ENCODE measurements around the gene USP31. TPM values are rescaled to one million over a fixed set of nuclear protein-coding genes. Genes with fewer than 3 reads are reported as not detected.

Gene USP31
- total RNA-seq, 1 experiment from 2014 or later: 11.3 TPM

- no peaks in the 10 kb centered on the region for H3K36me3 ChIP-seq (ENCODE audit: control insufficient read depth, insufficient read depth, low read length)
- peaks cover 14% of the 10 kb centered on the region for H3K27me3 Mint-ChIP-seq (ENCODE audit: insufficient read depth, unreplicated experiment)
- H3K36me3 Mint-ChIP-seq (ENCODE audit: insufficient read depth, unreplicated experiment): no peaks in the 10 kb centered on the region
- H3K27me3 ChIP-seq (replicated peaks; ENCODE audit: control insufficient read depth, insufficient read depth, low read length): no peaks in the 10 kb centered on the region
- H3K9me3 ChIP-seq: no peaks in the 10 kb centered on the region
- H3K4me3 Mint-ChIP-seq (ENCODE audit: unreplicated experiment): no peak overlapping the region
- ChIA-PET CTCF (no interaction called here), POLR2A (no interaction called here)
- no peak overlapping the region for H3K4me3 ChIP-seq (ENCODE audit: low read depth, low read length)
- no TSS peak for BruUV-seq (replicated peaks)
- no peak for TF ChIP-seq CTCF (IDR thresholded peaks at IDR 0.05; ENCODE audit: insufficient read depth in 1 of 2, low read depth in 1 of 2, low read length in 1 of 2, severe bottlenecking in 1 of 2, unreplicated experiment in 1 of 2)
- no peaks in the 10 kb centered on the region for H3K4me1 Mint-ChIP-seq (ENCODE audit: low read depth, unreplicated experiment)
- H3K9me3 Mint-ChIP-seq (ENCODE audit: unreplicated experiment): no peaks in the 10 kb centered on the region
- no peak overlapping the region for H3K27ac Mint-ChIP-seq (ENCODE audit: unreplicated experiment)
- intact Hi-C loops (cut with micrococcal nuclease; ENCODE audit: unreplicated experiment): no loop called here
- DNase-seq: no peak
- H3K4me1 ChIP-seq: no peaks in the 10 kb centered on the region
Observed at GRCh38 chr16:23163921-23164320, 14.7 kb upstream of the USP31 start.

GRCh38 chr16:23160574-23160973 lies 11.3 kb upstream of the USP31 start:
- H3K4me3 Mint-ChIP-seq (ENCODE audit: unreplicated experiment): no peak overlapping the region
- Histone ChIP-seq H3K27me3 (replicated peaks; ENCODE audit: control insufficient read depth, insufficient read depth, low read length) (no peaks in the 10 kb centered on the region), H3K4me3 (ENCODE audit: low read depth, low read length) (no peak overlapping the region), H3K36me3 (ENCODE audit: control insufficient read depth, insufficient read depth, low read length) (no peaks in the 10 kb centered on the region), H3K9me3 (no peaks in the 10 kb centered on the region), H3K4me1 (no peaks in the 10 kb centered on the region)
- H3K9me3 Mint-ChIP-seq (ENCODE audit: unreplicated experiment): no peaks in the 10 kb centered on the region
- no peaks in the 10 kb centered on the region for H3K36me3 Mint-ChIP-seq (ENCODE audit: insufficient read depth, unreplicated experiment)
- no peak for TF ChIP-seq CTCF (IDR thresholded peaks at IDR 0.05; ENCODE audit: insufficient read depth in 1 of 2, low read depth in 1 of 2, low read length in 1 of 2, severe bottlenecking in 1 of 2, unreplicated experiment in 1 of 2)
- intact Hi-C loops (cut with micrococcal nuclease; ENCODE audit: unreplicated experiment): no loop called here
- DNase-seq: no peak
- ChIA-PET POLR2A (no interaction called here), CTCF (no interaction called here)
- no peaks in the 10 kb centered on the region for H3K4me1 Mint-ChIP-seq (ENCODE audit: low read depth, unreplicated experiment)
- H3K27me3 Mint-ChIP-seq (ENCODE audit: insufficient read depth, unreplicated experiment): peaks cover 11% of the 10 kb centered on the region
- no TSS peak for BruUV-seq (replicated peaks)
- H3K27ac Mint-ChIP-seq (ENCODE audit: unreplicated experiment): no peak overlapping the region

GRCh38 chr16:23160082-23160481 lies 10.8 kb upstream of the USP31 start:
- intact Hi-C loops (cut with micrococcal nuclease; ENCODE audit: unreplicated experiment): no loop called here
- Mint-ChIP-seq H3K27ac (ENCODE audit: unreplicated experiment) (no peak overlapping the region), H3K36me3 (ENCODE audit: insufficient read depth, unreplicated experiment) (no peaks in the 10 kb centered on the region), H3K9me3 (ENCODE audit: unreplicated experiment) (no peaks in the 10 kb centered on the region), H3K4me1 (ENCODE audit: low read depth, unreplicated experiment) (no peaks in the 10 kb centered on the region), H3K27me3 (ENCODE audit: insufficient read depth, unreplicated experiment) (peaks cover 13% of the 10 kb centered on the region), H3K4me3 (ENCODE audit: unreplicated experiment) (no peak overlapping the region)
- H3K27me3 ChIP-seq (replicated peaks; ENCODE audit: control insufficient read depth, insufficient read depth, low read length): no peaks in the 10 kb centered on the region
- H3K36me3 ChIP-seq (ENCODE audit: control insufficient read depth, insufficient read depth, low read length): no peaks in the 10 kb centered on the region
- DNase-seq: no peak
- CTCF ChIA-PET: no interaction called here
- H3K4me3 ChIP-seq (ENCODE audit: low read depth, low read length): no peak overlapping the region
- TF ChIP-seq CTCF (IDR thresholded peaks at IDR 0.05; ENCODE audit: insufficient read depth in 1 of 2, low read depth in 1 of 2, low read length in 1 of 2, severe bottlenecking in 1 of 2, unreplicated experiment in 1 of 2): no peak
- H3K4me1 ChIP-seq: no peaks in the 10 kb centered on the region
- POLR2A ChIA-PET: no interaction called here
- no TSS peak for BruUV-seq (replicated peaks)
- no peaks in the 10 kb centered on the region for H3K9me3 ChIP-seq
